DMS53 (cell line): ENCODE results near the gene ECE2.

Source experiments
- DNase-seq: peaks from one replicate; lab custom pipeline; 2025; lab: John Stamatoyannopoulos, UW

The ECE2 gene

DNA sequence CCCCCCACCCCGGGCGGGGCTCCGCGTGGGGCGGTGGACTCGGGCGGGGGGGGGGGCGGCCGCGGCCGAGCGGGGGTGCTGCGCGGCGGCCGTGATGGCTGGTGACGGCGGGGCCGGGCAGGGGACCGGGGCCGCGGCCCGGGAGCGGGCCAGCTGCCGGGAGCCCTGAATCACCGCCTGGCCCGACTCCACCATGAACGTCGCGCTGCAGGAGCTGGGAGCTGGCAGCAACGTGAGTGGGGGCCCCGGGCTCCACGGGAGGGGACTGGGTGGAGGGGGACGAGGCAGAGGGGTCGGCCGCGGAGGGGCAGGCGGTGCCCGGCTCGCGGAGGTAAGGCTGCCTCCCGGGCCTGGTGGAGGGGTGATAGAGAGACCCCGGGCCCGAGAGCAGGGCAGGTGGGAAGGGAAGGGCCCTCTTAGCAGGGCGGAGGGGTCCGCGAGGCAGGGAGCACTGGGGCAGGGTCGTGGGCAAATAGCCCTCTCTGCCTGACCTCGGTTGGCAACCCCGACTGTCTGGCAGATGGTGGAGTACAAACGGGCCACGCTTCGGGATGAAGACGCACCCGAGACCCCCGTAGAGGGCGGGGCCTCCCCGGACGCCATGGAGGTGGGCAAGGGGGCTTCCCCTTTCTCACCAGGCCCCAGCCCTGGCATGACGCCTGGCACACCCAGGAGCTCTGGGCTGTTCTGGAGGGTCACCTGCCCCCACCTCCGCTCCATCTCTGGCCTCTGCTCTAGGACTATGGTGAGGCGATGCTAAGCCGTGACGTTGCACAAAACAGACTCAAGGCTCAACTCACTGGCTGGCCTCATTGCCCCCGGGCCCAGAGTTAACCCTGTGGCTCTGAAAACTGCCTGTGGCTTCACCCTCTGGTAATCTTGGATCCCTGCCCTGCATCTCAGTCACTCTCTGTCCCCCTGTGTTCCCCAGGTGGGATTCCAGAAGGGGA is at the start of gene ECE2:
TSS of gene ECE2 (plus strand) at position 62 of the 950 bp plus-strand sequence. CDS start at position 194, 132 bp downstream.
- DNase-seq: peak; percentile 41

DNA sequence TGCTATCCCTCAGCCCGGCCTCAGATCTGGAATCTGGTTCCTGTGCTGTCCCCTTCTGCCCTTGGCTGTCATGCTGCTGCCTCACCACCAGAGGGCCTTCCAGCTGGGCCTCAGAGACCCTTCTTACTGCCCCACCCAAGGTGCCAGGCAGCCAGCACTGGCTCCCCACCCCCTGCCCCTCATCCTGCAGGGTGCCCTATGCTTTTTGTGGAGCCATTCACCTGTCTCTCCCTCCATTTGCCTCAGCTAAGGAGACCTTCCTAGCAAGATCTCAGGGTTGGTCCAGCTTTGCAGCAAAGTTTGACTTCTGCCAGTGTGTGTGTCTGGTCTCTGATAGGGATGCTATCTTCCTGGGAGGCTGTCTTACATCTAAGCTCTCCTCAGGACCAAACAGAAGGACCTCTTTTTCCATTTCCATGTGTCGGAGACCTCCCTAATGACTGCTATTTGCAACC is 48.3 kb upstream of the ECE2 start:
- peak; percentile 59 for DNase-seq

DNA sequence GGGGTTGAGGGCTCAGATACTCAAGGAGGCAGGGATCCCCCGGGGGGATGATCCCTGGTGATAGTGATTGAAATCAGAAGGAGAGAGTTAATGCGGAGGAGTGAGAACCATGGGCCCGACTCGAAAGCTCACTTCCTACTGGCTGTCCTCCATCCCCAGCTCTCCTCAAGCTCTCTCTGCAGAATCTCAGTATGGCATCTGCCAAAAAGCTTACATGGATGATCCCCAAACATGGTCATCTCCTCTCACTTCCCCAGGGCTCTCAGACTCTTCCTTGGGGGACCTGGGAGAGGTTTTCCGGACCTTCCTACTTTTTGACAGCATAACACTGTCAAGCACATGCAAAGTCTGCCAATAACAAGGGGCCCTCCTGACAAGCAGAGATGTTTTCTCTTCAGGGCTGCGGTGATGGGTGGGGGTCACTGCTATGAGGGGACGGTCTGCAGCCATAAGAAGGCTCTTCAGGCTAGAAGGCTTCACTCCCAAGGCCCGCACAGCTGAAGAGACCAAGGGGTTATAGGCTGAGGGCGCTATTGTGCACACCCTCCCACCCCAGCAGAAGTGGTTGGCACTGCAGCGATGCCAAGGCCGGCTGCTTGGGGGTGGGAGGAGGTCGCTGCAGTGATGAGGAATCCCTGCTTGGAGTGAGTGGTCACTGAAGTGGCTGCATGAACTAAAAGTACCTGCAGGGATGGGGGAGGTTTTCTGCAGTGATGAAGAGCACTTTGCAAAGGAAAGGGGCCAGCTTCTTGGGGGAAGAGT is 47.3 kb upstream of the ECE2 start:
- DNase-seq: peak; percentile 11

DNA sequence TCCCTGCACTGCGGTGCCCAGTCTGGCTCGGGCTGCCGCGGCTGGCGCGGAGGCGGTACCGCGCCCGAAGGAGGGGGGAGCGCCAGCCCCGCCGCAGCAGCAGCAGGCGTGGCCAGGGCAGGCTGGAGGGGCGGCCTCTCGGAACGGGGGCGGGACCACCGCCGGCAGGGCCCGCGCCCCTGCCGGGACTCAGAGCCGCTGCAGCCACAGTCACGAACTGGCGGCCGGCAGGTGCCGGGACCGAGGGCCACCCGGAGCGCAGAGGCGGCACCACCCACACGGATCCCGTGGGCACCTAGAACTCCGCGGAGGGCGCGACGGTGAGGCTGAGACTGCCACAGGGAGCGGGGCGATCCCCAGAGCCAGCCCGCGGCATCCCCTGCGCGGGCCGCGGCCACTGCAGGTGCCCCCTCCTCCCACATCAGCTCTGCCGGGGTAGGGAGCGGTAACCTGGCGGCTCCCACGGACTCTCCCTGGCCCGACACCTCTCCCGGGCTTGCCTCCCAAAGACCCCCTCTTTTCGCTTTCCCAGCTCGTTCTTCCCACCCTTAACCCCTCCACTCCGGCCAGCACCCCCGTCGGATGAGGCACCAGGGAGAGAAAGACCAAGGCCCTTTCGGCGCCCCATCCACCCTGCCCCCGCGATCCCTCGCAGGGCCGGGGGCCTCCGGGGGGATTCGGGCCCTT is 46.3 kb upstream of the ECE2 start, which contains the start of gene VWA5B2:
TSS of gene VWA5B2 (plus strand) at position 192 of the 687 bp plus-strand sequence. CDS start 944 bp downstream, outside the sequence.
- DNase-seq: peak; percentile 89

DNA sequence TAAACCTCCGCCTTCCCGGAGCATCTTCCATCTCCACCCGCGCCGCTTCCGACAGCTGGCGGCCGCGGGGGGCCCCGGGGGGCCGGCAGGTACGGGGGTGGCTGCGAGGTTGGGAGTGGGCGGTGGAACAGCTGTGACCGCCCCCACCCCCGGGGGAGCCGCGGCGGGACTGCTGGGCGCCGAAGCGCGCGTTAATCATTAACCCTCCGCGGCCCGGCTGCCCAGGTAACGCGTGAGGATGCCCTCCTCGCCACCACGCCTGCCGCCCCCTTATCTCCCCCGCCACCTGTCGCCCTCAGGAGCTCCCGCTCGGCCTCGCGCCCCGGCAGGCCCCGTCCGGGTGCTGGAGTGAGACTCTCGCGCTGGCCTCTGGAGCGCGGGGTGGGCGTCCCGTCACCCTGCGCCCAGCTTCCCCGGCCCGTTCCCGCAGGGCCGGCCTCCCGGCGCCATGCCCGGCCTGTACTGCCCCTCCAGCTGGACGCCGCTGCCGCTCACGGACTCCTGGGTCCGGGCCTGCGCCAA is 45.7 kb upstream of the ECE2 start:
- DNase-seq: peak; percentile 86

DNA sequence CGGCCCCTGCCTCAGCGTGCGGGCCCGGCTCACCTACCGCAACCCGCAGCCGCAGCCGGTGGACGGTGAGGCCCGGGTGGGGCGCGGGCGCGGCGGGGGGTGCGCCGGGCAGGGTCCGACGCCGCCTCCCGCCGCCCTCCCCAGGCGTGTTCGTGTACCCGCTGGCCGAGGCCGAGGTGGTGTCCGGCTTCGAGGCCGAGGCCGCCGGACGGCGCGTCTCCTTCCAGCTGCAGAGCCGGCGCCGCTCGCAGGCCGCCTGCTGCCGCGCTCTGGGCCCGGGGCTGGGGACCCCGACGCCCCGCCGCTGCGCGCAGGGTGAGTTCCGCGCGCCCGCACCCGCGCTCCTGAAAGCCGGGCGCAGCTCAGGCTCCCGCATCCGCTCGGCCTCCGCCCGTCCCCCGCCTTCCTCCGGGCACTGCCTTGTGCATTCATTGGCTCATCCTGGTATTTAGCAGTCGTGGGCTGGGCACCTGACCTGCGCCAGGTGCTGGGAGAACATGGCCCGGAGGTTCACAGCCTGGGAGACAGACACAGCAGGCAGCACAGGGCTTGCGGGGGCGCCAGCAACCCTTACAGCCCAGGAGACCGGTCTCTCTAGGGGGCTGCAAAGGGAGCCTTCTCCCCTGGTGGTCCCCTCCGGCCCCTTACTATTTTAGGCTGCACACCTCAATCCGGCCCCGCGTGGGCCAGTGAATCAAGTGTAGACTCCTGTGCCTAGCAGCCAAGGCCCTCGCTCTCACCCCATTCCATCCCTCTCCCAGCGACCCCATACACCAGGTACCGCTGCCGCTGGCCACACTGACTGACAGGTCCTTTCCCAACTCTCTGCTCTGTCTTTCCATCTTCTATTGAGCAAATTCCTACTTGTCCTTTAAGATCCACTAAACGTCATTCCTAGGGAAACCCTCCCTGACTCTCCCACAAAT is 45.0 kb upstream of the ECE2 start:
- DNase-seq: peak; percentile 88

DNA sequence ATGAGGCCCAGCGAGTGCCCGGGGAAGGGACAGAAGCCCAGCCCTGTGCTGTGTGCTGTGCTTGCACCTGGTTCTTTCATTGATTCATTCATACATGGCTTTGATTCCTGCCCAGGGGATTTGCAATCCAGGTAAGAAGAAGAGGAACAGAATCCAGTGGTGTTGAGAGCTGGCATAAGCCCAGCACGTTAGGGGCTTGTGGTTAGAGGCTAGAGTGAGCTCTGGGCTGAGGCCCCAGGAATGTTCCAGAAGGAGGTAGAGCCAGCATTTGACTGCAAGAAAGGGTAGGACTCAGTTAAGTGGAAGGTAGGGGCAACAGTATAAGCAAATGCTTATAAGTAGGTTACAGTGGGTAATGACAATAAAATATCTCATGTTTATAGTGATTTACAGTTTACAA is 44.2 kb upstream of the ECE2 start:
- DNase-seq: no peak

DNA sequence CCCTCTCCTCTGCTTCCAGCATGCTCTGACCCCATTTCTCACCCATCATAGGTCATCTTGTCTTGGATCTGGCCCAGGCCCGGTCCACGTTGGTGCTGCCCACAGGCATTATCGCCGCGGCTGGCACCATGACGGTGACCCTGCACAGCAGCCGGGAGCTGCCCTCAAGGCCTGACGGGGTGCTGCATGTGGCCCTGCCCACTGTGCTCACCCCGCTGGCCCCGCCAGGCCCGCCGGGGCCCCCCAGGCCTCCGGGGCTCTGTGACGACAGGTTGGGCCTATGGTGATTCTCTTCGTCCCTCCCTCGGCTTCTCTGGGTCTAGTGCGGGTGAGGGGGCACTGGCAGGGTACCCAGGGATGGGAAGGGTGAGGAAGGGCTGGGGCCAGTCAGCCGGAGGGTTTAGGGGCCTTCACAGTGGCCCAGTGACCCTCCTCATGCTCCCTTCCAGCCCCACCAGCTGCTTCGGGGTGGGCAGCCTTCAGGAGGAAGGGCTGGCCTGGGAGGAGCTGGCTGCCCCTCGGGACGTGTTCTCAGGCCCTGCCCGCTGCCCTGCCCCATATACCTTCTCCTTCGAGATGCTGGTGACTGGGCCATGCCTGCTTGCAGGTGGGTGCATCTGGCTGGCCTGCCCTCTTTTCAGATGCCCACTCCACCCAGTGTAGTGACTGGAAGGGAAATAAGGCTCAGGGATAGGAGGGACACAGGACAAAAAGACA is 42.5 kb upstream of the ECE2 start:
- DNase-seq: no peak

DNA sequence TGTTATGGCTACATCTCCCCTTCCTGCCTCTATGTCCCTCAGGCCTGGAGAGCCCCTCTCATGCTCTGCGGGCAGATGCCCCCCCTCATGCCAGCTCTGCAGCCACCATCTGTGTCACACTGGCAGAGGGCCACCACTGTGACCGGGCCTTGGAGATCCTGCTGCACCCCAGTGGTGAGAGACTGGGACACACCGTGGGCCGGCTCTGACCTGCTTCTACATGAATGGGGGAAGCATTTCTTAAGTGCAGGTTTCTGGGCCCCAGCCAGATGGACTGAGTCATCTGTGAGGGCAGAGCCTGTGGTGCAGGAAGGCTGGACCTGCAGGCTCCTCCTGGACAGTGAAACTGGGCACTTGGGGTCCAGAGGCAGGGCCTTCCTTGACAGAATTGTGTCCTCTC is 41.6 kb upstream of the ECE2 start:
- DNase-seq: peak; percentile 85

DNA sequence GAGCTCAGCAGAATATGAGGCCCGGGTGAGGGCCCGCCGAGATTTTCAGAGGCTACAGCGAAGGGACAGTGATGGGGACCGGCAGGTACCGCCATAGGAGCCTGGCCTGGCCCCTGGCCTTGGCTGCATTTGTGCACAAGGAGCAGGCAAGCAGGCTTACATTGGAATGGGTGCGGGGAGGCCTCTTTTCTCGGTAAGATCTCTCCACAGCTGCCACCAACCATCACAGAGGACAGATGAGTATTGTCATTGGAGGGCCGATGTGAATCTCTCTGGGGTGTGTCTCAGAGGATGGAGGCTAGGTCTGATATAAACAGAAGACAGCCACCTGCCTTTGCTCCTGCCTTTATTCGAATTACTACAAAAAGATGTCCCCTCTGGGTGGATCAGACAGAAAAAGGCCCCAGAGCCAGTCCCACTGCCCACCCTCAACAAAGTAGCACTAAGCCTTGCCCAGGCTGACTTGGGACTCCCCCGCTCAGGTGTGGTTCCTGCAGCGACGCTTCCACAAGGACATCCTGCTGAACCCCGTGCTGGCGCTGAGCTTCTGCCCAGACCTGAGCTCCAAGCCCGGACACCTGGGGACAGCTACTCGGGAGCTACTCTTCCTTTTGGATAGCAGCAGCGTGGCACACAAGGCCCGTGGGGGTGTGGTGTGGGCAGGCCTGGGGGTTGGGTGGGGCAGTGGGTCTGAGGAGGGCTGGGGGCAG is 41.0 kb upstream of the ECE2 start:
- DNase-seq: no peak

DNA sequence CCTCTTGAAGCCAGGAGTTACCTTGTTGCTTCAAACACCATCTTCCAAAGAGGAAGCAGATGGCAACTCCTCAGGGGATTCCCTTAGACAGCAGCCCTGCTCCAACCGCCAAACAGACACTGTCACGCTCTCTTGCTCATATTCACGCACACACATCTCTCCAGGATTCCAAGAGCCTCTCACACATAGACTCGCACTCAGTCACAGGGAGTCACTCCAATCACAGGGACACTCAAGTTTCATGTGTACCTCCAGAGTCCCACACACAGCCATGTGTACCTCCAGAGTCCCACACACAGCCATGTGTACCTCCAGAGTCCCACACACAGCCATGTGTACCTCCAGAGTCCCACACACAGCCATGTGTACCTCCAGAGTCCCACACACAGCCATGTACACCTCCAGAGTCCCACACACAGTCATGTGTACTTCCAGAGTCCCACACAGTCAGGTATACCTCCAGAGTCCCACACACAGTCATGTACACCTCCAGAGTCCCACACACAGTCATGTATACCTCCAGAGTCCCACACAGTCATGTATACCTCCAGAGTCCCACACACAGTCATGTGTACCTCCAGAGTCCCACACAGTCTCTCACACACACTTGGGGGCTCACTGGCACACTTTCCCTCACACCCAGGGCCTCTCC is 40.3 kb upstream of the ECE2 start:
- peak; percentile 51 for DNase-seq

DNA sequence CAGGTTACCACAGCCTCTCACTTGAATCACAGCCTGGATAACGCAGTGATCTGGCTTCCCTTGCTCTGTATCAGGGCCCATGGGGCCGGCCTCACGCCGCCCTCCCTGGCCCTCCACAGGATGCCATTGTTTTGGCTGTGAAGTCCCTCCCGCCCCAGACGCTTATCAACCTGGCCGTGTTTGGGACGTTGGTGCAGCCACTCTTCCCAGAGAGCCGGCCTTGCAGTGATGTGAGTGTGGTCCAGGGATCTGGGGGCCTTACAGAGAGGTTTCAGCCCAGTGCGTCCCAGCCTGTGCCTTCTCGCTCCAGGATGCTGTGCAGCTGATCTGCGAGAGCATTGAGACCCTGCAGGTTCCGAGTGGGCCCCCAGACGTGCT is 39.8 kb upstream of the ECE2 start:
- no peak for DNase-seq

DNA sequence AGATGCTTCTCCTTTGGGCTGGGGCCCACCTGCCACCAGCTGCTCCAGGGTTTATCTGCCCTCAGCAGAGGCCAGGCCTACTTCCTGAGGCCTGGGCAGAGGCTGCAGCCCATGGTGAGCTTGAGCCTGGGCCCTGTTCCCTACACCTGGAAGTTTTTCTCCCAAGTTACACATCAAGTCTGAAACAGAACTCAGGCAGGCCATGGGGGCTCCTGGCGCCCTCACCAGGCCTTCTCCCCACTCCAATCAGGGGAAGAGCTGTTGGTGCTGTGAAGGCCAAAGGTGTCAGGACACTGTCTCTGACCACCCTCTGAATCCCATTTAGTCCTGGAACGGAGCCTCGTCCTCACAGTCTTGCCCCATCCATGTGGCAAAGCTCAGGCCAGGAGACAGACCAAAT is 39.2 kb upstream of the ECE2 start:
- DNase-seq: no peak

DNA sequence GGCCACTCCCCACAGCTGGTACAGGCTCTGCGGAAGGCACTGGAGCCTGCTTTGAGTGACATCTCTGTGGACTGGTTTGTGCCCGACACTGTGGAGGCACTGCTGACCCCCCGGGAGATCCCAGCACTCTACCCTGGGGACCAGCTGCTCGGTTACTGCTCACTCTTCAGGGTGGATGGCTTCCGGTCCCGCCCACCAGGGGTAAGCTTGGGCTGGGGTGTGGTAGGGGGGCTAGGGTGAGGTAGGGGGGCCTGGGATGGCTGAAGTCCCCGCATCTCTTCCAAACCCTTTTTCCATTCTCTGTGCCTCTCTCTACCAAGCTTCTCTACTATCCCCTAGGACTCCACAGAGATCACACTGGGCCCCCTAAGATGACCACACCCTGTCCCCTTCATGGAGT is 38.6 kb upstream of the ECE2 start:
- DNase-seq: no peak

DNA sequence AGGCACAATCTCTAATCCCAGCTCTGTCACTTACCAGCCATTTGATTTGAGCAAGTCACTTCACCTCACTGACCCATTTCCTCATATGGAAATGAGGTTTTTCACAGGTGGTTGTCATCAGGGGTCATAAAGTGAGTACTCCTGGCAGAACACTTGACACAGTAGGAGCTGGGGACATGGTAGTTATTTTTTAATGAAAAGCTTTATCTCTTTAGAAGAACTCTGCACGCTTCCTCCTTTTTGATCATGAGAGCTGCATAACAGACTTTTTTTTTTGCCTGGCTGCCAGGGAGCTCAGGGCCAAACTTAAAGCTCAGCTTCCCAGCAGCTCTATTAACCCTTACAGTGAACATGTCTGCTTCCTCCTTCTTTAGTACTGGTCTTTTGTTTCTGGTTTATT is 38.0 kb upstream of the ECE2 start:
- peak; percentile 15 for DNase-seq

DNA sequence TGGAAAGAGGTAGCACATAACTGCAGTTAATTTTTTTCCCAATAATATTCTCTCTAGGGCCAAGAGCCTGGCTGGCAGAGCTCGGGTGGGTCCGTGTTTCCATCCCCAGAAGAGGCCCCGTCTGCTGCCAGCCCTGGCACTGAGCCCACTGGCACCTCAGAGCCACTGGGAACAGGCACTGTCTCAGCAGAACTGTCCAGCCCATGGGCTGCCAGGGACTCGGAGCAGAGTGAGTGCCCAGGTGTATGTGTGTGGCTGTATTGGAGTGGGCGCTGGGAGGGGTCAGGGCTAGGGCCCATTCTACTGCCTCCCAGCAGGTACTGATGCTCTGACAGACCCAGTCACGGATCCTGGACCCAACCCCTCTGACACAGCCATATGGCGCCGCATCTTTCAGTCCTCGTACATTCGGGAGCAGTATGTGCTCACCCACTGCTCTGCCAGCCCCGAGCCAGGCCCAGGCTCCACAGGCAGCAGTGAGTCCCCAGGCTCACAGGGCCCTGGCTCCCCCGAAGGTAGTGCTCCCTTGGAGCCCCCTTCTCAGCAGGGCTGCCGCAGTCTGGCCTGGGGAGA is 37.5 kb upstream of the ECE2 start:
- DNase-seq: no peak

DNA sequence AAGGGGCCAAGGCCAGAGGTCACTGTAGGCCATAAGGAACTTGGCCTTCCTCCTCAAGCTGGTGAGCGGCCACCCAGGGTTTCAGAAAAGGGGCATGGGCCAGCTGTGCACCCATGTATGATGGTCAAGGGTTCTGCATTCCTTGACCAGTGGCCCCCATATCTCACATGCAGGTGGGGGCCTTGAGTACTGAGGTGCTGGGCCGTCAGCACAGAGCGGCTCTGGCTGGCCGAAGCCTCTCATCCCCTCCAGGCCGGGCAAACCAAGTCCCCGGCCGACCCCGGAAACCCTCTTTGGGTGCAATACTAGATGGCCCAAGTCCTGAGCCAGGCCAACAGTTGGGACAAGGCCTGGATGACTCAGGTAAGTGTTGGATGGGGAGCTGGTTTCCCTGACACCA is 36.6 kb upstream of the ECE2 start:
- DNase-seq: no peak

DNA sequence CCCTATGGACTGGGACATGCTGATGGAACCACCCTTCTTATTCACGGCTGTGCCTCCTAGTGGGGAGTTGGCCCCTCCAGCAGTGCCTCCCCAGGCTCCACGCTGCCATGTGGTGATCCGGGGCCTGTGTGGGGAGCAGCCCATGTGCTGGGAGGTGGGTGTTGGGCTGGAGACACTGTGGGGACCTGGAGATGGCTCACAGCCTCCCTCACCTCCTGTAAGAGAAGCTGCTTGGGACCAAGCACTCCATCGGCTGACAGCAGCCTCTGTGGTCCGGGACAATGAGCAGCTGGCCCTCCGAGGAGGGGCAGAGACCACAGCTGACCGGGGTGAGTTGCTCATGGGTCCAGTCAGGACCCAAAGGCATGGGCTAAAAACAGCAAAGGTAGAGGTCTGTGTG is 36.1 kb upstream of the ECE2 start:
- no peak for DNase-seq
